HG02759 (cell line): Measurements from ENCODE around the gene STEAP3.

Experiments
- ATAC-seq: cut with Tn5 transposase; IDR thresholded peaks from one replicate; pipeline ENCODE4 v1.9.1; 2021; ENCODE audit warnings: mild to moderate bottlenecking, moderate library complexity; ENCODE audit not compliant: unreplicated experiment

Gene STEAP3

GRCh38 chr2:119245841-119246230 lies 22.2 kb downstream of the STEAP3 start:
- no peak for ATAC-seq

DNA sequence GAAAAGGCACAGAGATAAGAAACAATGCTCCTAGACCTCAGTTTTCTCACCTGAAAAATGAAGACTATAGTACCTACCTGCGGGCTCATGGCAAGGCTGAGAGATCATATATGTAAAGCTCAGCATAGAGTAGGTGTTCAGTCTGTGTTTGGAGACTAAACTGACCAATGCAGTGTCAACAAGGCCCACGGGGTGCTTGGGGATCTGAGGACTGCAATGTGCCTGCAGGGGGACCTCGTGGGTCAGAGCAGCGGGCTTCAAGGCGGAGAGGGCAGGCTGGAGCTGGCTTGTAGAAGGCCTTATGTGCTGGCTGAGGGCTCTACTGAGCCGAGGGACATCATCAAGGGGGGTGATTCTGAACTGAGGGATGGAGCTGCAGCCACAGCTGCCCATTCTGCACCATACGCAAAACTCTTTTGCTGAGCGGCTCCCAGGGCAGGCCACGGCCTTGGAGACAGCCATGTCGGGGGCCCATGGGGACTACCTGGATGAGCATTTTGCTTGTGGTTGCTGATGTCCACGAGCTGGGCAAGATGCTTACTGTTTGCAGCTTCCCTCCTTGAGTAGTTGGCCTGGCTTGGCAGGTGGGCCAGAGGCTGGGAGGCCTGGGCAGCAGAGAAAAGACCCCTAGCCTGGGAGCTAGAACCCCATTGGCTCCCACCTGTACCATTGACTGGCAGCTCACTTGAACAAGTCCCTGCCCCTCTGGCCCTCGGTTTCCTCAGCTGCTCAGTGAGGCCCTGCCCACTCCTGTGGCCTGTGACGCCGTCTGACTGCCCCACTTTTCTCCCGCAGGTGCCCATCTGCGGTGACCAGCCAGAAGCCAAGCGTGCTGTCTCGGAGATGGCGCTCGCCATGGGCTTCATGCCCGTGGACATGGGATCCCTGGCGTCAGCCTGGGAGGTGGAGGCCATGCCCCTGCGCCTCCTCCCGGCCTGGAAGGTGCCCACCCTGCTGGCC lies 23.5 kb downstream of the STEAP3 start:
- no peak for ATAC-seq

GRCh38 chr2:119247844-119248271 lies 24.2 kb downstream of the STEAP3 start:
- no peak for ATAC-seq

DNA sequence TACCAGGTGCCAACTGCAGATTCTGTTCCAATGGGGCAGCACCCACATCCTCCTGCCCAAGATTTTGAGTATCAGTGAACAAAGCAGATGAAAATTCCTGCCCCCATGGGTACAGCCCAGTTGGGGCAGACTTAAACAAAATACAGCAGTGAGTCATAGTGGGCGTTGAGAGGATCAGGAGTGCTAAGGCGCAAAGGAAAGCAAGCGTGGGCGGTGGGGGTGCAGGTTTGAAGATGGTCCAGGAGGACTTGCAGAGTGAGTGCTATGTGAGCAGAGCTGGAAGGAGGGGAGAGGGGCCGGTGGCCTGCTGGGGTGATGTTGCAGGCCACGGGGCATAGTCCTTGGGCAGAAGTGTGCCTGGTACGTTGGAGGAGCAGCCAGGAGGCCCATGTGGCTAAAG lies 24.7 kb downstream of the STEAP3 start:
- no peak for ATAC-seq

- ATAC-seq: no peak
Measured at GRCh38 chr2:119248751-119249150, 25.1 kb downstream of the STEAP3 start.

GRCh38 chr2:119249311-119249710 lies 25.7 kb downstream of the STEAP3 start:
- no peak for ATAC-seq

- no peak for ATAC-seq
Measured at GRCh38 chr2:119249855-119250717, 26.5 kb downstream of the STEAP3 start.

DNA sequence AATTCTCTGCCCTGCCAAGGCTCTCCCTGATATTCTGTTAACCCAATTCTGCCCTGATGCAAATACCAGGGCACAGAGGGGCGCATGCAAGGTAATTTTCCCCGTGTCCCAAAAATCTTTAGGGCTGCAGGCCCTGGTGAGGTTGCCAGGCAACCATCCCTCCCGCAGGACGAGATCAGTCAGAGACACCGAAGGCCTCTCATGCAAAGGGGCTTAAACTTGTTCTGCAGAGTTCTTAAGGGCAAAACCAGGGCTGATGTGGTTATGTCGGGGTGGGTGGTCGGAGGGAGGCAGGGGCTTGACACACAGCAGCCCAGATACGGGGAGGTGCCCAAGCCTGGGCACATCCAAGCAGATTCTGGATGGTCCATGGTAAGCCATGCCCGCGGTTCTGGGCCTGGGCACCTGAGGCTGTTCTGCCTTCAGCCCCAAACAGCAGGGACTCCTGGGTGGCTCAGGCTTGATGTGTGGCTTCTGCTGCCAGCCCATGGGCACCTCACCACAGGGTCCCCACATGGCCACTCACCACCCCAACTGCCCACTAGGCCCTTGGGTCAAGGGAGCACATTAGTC lies 27.2 kb downstream of the STEAP3 start:
- no peak for ATAC-seq

GRCh38 chr2:119251652-119252051 lies 28.0 kb downstream of the STEAP3 start:
- no peak for ATAC-seq

DNA sequence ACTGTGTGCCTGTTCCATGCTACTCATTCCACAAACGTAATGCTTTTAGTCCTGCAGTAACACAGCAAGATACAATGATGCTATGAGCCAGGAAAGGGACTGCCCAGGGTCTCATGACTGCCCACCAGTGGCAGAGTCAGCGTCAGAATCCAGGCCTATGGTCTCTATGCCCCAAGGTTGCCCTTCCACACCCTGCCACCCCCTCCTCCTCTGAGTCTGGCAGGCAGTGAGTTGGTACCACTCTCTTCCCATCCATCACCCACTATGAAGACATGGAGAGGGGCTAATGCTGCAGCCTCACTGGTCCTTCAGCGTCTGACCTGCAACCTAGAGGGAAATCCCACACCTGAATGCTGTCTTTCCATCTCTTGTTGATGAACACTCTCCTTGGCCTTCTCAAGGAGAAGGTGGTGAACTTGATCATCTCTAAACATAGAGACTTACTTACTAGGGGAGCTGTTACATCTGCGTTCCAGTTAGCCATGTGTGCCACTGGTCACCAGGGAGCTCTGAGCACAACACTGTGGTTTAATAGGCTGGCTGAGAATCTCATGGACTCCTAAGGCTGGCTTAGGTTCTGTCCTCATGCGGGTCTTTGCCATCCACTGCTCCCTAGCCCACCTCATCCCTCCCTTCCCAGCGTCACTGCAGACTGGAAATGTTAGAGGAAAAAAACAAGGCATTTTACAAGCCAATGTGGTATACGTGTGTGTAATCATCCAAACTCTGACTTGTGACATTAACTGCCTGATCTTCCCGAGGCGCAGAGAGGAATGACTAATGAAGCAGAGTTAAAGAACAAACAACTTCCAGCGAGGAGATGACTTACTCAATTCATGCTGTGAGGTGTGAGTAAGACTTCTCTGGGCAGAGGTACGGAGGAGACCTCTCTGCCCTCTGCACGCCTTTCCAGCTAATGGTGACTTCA lies 28.8 kb downstream of the STEAP3 start:
- no peak for ATAC-seq

DNA sequence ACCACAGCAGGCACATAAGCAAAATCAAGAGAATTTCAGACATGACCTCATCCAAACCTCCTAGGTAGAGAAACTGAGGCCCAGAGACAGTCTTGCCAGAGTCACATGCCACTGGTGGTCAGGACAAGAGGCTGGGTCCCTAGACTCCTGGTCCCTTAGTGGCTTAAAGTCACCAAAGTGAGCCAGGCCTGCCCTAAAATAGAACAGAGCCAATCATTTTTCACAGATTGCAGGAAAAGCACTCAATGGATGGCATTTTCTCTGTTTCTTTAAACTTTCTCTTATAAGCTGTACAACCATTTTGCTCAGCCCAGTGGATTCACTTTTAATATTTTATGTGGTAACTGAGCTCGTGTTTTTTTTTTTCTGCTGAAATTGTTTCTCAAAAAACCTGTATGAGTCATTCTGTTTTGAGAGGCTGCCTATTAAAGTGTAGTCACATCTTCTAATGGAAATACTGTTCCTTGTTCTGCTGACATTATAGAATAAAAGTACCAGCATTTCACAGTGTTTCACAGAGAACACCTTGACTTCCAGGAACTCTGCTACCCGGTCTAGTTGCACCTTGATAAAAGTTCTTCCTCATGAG lies 29.6 kb downstream of the STEAP3 start:
- ATAC-seq: no peak

- ATAC-seq: no peak
Measured at GRCh38 chr2:119253760-119254600, 30.3 kb downstream of the STEAP3 start.

GRCh38 chr2:119254601-119255080 lies 31.0 kb downstream of the STEAP3 start:
- no peak for ATAC-seq

GRCh38 chr2:119255760-119256581 lies 32.3 kb downstream of the STEAP3 start:
- no peak for ATAC-seq

GRCh38 chr2:119256582-119256921 lies 32.9 kb downstream of the STEAP3 start:
- no peak for ATAC-seq

- ATAC-seq: no peak
Measured at GRCh38 chr2:119257198-119257597, 33.6 kb downstream of the STEAP3 start.

DNA sequence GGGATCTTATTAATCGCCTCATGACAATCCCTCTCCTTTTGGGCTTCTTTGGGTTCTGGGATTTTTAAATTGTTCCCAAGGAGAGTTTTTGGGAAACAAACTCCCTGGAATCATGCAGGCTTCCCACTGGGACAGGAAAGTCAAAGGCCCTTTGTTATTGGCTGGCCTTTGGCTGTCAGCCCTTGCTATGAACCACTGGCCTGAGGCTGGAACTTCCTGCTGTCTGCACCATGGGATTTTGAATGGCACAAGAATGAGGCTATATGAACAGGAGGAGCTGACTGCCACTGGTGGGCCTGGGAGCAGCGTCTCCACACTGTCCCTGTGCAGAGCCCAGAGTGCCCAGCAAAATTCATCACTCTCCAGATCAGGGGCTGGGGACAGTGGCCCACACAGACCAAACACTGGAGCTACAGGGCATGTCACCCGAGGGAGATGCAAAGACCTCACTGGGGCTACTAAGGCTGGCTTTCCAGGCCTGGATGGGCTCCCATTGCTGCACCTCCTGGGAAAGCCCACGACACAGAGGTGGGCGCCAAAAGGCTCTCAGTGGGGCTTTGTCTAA lies 35.7 kb downstream of the STEAP3 start:
- no peak for ATAC-seq
